Uterus (tissue), 4 donors: ENCODE measurements around the gene CDH16. TPM values are rescaled to one million over a fixed set of nuclear protein-coding genes. Genes with fewer than 3 reads are reported as not detected.

Experiments used
- DNase-seq, 2 donors: peaks; one replicate each; pipeline ENCODE4 v3.0.0-alpha.2; 2019 to 2020
- H3K27ac ChIP-seq, 2 donors: fragments of 200-600 bp; sonication (generic); 1 replicate in 1 of 2; 2 replicates in 1 of 2; pipeline ENCODE4 v1.5.1; 2016 to 2018
- H3K27me3 ChIP-seq, 2 donors: fragments of 200-600 bp; sonication (generic); one replicate each; pipeline ENCODE4 v1.5.1; 2018 to 2019; ENCODE audit warnings: control low read depth in 1 of 2
- H3K36me3 ChIP-seq, 2 donors: fragments of 200-600 bp; sonication (generic); one replicate each; pipeline ENCODE4 v1.5.1; 2019; ENCODE audit warnings: control low read depth in 1 of 2
- H3K4me1 ChIP-seq, 2 donors: fragments of 200-600 bp; sonication (generic); one replicate each; pipeline ENCODE4 v1.5.1; 2018 to 2019; ENCODE audit warnings: control low read depth in 1 of 2
- H3K4me3 ChIP-seq, 2 donors: fragments of 200-600 bp; sonication (generic); 1 replicate in 1 of 2; 2 replicates in 1 of 2; pipeline ENCODE4 v1.5.1; 2018 to 2019; ENCODE audit warnings: mild to moderate bottlenecking in 1 of 2
- H3K9me3 ChIP-seq, 2 donors: fragments of 200-600 bp; sonication (generic); one replicate each; pipeline ENCODE4 v1.5.1; 2019; ENCODE audit warnings: control low read depth in 1 of 2
- CTCF ChIP-seq, 4 experiments: fragments of 200-600 bp in 2 of 4; fragments of 450-650 bp in 2 of 4; sonication (generic) in 2 of 4; IDR thresholded peaks; one replicate each; pipeline ENCODE4 v1.5.1; 2016 to 2019; ENCODE audit warnings: antibody characterized with exemption in 4 of 4, mild to moderate bottlenecking in 2 of 4, moderate library complexity in 1 of 4
- POLR2A ChIP-seq, 2 donors: fragments of 450-650 bp; IDR thresholded peaks; one replicate each; pipeline ENCODE4 v1.6.1; 2016; ENCODE audit warnings: antibody characterized with exemption in 2 of 2, mild to moderate bottlenecking in 1 of 2, moderate library complexity in 1 of 2
- intact Hi-C: fragments of 100-400 bp; cut with DNase I; formaldehyde crosslinking; loops from one replicate; pipeline ENCODE4 v1.15.1; 2023; ENCODE audit warnings: low total_unique reads
- total RNA-seq, 4 donors: library from RNA; depleted of rRNA in 3 of 4; stranded (reverse); fragments of >200 nt in 3 of 4; gene quantifications; one replicate each; pipeline versions ENCODE4 v1.1.0 to v1.2.4, GENCODE V29; 2014 to 2023
- donor health status: DM: yes; HTN: yes; CAD: no.

Gene CDH16
- total RNA-seq, 4 donors from 2014 or later: 12.6 TPM; not detected in 3

DNA sequence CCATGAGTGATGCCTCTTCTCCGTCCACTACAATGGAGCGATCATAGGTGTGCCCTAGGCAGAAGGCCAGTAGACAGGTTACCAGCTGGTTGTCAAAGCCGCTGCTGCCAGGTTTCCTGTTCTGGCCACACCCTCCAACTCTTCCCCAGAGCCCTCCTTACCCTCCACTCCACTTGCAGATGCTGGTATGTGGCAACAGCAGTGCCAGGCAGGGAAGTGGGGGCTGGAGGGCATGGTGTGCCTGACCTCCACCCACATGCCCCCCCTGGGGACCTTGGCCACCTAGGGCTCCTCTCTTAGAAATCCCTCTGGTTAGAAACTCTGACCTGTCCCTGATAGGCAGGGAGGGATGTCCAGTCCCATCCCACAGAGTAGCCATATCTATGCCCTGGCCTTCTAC lies 5.2 kb upstream of the CDH16 start:
- Histone ChIP-seq H3K4me3 (peak overlapping the region in 1 of 2 donors; percentile 51), H3K9me3 (no peaks in the 10 kb centered on the region), H3K4me1 (peaks cover 0 to 4% of the 10 kb centered on the region in 2 donors), H3K27ac (peak overlapping the region; percentile 76 to 79), H3K27me3 (no peaks in the 10 kb centered on the region), H3K36me3 (no peaks in the 10 kb centered on the region)
- DNase-seq: no peak
- no peak for TF ChIP-seq CTCF (IDR thresholded peaks at IDR 0.05)
- TF ChIP-seq POLR2A (IDR thresholded peaks at IDR 0.05): no peak
- intact Hi-C loops: no loop called here

GRCh38 chr16:66923247-66923731 lies 4.6 kb upstream of the CDH16 start:
- intact Hi-C loops: no loop called here
- Histone ChIP-seq H3K27ac (peak overlapping the region; percentile 76 to 79), H3K36me3 (no peaks in the 10 kb centered on the region), H3K27me3 (no peaks in the 10 kb centered on the region), H3K4me1 (peaks cover 0 to 4% of the 10 kb centered on the region in 2 donors), H3K4me3 (peak overlapping the region; percentile 0 to 51), H3K9me3 (no peaks in the 10 kb centered on the region)
- peak; percentile 73 for DNase-seq
- TF ChIP-seq POLR2A (IDR thresholded peaks at IDR 0.05) (no peak), CTCF (IDR thresholded peaks at IDR 0.05) (no peak)

- Histone ChIP-seq H3K4me3 (no peak overlapping the region), H3K9me3 (no peaks in the 10 kb centered on the region), H3K27ac (peak overlapping the region; percentile 76 to 79), H3K4me1 (peaks cover 0 to 4% of the 10 kb centered on the region in 2 donors), H3K27me3 (no peaks in the 10 kb centered on the region), H3K36me3 (no peaks in the 10 kb centered on the region)
- DNase-seq: no peak
- TF ChIP-seq CTCF (IDR thresholded peaks at IDR 0.05) (no peak), POLR2A (IDR thresholded peaks at IDR 0.05) (no peak)
- intact Hi-C loops: no loop called here
Measured at GRCh38 chr16:66921729-66922450, 3.2 kb upstream of the CDH16 start.

DNA sequence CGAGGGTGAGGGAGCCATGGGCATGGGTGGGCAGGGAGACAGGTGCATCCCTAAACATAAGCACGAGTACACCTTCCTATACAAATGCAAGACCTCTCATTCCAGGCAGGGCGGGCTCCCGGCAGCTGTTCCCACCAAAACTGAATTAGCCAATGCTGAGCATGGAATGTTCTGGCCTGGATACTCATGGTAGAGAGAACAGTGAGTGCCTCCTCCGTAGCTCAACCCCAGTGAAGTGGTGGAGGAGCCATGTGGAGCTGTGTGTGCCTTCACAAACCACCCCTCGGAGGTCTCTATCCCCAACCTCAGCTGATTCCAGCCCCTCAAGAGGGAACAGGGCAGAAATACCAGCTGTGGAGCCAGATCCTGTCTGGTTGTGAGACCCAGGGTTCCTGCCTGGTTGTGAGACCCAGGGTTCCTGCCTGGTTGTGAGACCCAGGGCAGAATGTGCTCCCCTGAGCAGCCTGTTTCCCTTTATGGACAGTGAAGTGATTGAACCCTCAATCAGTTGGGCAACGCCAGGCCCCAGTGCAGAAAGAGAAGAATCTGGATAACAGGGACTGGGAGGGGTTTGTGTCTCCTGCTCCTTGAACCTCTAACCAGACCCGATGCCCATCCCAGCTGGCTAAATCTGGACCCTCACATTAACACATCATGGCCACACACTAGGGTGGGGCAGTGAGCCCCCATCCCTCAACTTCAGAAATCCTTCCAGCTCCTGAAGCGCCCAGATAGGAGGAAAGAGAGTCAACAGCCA lies 2.4 kb upstream of the CDH16 start:
- H3K4me3 ChIP-seq: no peak overlapping the region
- no peak overlapping the region for H3K27ac ChIP-seq
- no peak for DNase-seq
- H3K36me3 ChIP-seq: no peaks in the 10 kb centered on the region
- no peaks in the 10 kb centered on the region for H3K27me3 ChIP-seq
- intact Hi-C loops: no loop called here
- H3K4me1 ChIP-seq: peaks cover 0 to 4% of the 10 kb centered on the region in 2 donors
- no peaks in the 10 kb centered on the region for H3K9me3 ChIP-seq
- TF ChIP-seq CTCF (IDR thresholded peaks at IDR 0.05): no peak
- TF ChIP-seq POLR2A (IDR thresholded peaks at IDR 0.05): no peak

GRCh38 chr16:66920299-66920590 lies 1.6 kb upstream of the CDH16 start:
- Histone ChIP-seq H3K36me3 (no peaks in the 10 kb centered on the region), H3K4me1 (peaks cover 0 to 4% of the 10 kb centered on the region in 2 donors), H3K4me3 (no peak overlapping the region), H3K9me3 (no peaks in the 10 kb centered on the region), H3K27ac (no peak overlapping the region), H3K27me3 (no peaks in the 10 kb centered on the region)
- intact Hi-C loops: no loop called here
- no peak for DNase-seq
- no peak for TF ChIP-seq POLR2A (IDR thresholded peaks at IDR 0.05)
- TF ChIP-seq CTCF (IDR thresholded peaks at IDR 0.05): no peak
